Inflammatory macrophage (primary cell): ENCODE measurements around the gene LETM1.
"Not testable (repeated sequence)": the region's sequence is repeated elsewhere in the genome, so short reads cannot be mapped to it uniquely, and the experiment has no call there.

Experiments
- DNase-seq, 2 donors: peaks; one replicate each; pipeline ENCODE4 v3.0.0-alpha.2; 2020 to 2022

LETM1 gene

DNA sequence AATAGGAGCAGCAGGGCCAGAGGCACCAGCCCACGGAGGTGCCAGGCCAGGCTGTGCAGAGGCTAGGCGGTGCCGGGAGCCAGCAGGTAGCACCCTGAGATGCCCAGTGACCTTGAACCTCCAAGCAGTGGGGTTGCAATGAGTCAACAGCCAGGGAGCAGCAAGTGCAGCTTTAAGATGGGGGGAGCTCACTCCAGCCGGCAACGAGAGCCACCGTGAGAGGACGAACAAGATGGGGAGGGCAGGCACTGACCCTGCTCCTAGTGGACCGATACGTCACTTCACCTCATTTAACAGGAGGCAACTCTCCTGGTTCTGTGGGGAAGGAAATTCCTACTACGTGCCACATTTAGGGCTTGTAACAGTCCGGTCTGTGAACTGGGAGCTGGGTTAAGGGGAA, 4.8 kb downstream of the LETM1 start:
- no peak for DNase-seq

DNA sequence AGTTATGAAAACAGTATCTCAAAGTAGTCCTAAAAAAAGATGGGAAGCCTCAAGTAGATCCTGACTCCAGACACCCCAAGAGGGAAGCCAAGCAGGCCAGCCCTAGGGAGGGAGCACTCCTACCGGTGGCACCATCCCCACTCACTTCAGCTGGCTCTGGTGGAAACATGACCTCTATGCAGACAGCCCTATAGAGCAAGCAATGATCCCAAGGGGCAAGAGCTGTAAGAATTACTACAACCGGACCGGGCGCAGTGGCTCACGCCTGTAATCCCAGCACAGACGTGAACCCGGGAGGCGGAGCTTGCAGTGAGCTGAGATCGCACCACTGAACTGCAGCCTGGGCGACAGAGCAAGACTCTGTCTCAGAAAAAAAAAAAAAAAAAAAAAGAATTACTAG, 5.7 kb downstream of the LETM1 start:
- no peak for DNase-seq

DNA sequence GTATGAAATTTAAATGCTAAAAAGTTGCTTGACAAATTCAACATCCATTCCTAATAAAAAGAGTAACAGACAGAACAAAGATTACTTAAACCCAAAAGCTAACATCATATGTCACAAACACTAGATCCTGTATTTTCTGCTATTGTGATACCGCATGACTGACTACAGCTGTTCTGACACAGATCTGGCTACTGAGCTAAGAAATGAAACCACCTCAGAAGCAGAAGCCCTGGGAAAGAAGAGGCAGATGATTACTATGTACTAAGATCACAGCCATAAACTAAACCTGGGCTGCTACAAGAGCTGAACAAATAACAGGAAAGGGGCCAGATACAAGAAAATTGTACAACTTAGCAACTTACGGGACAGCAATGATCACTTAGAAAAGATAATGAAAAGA, 9.4 kb downstream of the LETM1 start:
- DNase-seq = no peak

DNA sequence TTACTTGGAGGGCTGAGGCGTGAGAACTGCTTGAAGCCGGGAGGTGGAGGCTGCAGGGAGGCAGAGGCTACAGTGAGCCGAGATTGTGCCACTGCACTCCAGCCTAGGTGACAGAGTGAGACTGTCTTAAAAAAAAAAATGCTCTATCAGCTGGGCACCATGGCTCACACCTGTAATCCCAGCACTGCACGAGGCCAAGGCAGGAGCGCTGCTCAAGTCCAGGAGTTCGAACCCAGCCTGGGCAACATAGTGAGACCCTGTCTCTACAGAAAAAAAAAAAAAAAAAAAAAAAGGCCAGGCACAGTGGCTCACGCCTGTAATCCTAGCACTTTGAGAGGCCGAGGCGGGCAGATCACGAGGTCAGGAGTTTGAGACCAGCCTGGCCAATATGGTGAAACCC, 11.3 kb downstream of the LETM1 start:
- not testable (repeated sequence) for DNase-seq

DNA sequence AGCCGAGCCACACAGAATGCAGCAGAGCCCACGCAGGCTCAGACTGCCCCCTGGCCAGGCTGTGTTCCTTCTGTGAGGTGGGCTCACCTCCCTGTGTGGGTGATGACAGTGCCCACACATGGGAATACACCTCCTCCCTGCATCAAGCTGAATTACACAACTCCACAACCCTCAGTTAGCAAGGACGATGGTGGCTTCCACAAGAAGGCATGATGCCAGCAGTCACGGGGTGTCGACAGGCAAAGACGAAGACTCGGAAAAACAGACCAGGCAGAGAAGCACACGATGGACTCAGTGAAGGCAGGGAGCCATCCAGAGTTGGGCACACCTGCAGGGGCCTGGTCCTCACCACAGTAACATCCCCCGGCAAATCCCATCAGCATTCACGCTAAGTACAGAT, 12.1 kb downstream of the LETM1 start:
- DNase-seq = no peak

DNA sequence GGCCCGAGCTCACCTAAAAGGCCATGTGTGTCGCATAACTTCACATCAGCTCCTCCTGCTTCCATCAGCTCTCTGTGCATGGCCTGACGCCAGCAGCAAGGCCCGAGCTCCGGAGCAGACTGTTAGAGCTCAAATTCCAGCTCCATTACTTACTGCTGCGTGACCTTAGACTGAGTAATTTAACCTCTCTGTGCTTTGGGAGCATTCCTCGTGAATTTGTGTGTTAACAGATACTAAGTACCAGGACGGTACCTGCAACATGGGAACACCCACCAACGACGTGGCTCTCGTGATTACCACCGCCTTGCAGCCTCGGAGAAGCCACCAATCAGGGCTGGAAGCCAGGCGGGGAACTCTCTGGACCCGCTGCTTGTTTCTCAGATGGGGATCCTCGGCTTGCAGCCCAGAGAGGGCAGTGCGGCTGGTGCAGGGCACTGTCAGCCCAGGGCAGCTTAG, 12.9 kb downstream of the LETM1 start:
- DNase-seq = no peak

DNA sequence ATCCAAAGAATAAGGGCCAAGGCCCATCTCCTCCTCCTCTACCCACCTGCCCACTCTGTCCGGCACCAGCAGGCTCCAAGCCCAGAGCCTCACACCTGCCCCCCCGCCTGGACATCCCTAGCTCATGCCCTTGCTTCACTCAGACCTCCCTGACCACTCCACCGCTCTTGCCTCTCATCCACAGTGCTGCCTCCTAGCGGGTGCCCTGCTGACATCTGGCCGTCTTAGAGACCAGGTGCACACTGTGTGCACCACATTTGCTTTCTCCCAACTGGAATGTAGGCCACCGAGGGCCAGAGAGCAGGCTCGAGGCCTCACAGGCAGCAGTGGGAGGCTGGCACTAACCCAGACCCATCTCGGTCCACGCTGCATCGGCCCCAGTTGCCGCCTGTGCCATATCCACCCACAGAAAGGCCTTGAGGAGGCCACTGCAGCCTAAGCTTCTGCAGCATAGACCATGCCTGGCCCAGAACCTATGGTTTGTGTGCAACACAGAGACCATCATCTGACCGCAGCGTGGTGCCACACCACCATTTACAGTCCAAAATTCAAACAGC, 13.5 kb downstream of the LETM1 start:
- no peak for DNase-seq

DNA sequence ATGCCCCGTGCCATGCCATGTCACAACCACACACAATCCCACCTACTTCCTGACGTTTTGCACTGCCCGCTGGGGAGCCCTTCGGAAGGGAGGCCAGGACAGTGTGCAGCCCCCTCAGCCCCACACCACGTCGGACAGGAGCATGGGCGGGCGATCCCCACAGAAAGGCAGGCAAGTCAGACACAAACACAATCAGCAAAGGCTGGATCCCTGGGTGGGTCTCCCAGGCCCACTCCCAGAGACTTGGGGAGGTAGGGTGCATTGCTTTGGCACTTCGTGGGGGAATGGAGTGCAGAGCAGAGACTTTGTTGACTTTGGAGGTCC, 14.1 kb downstream of the LETM1 start:
- no peak for DNase-seq

DNA sequence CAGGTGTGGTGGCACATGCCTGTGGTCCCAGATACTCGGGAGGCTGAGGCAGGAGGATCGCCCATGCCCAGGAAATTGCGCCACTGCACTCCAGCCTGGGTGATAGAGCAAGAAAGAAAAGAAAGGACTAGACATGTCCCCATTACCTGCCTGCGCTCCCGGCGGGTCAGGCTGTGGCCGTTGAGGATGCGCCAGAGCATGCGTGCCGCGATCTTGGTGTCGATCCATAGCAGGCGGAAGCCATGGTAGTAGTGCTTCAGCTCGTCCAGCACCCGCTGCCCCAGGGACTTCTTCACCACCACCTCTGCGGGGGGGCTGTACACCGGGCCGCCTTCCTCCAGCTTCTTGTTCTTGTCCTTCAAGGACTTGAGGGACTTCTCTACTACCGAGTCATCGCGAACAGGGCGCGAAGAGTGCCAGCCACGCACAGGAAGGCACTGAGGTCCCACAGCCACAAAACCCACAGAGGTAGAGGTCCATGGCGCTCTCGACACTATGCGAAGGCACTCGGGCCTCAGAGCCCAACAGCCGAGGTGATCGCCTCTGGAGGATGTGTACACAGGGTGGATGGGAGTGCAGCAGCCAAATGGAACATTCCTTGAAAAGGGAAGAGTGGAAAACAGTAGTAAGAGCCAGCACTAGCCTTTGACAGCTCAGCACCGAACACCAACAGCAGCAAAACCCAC, 14.6 kb downstream of the LETM1 start:
- DNase-seq = no peak

DNA sequence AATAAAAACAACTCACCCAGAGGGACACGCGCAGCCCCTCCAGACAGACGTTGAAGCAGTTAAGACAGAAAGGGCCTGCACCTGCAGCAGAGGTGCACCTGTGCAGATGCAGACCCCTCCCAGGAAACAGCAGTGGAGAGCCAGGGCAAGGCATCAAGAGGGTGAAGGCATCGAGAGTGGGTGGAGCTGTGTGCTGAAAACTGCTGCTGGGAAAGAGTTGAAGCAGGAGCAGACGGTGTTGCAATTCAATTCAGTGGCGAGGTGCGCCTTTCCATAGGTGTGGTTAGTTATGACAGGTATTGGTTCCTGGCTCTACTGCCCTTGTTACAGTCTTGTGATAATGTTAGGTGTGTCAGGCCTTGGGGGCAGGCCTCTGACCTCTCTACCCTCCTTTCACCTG, 16.7 kb downstream of the LETM1 start:
- DNase-seq = no peak

DNA sequence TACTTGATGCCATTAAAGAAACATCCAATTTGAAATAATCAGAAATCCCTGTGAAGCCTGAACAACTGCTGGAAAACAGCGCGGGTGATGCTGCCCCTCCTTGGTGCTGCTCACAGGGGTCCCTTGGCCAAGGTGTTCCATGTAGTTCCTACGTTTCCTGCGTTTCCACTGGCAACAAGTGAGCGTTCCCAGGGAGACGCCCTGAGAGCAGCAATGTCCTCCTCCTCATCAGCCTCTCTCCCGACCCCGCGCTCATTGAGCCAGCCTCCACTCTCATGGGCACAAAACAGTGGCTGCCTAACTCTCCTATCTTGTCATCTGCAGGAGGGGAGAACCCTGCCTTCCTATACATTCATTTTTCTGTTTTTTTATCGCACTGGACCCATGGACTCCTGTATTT, 18.9 kb downstream of the LETM1 start:
- DNase-seq = no peak

DNA sequence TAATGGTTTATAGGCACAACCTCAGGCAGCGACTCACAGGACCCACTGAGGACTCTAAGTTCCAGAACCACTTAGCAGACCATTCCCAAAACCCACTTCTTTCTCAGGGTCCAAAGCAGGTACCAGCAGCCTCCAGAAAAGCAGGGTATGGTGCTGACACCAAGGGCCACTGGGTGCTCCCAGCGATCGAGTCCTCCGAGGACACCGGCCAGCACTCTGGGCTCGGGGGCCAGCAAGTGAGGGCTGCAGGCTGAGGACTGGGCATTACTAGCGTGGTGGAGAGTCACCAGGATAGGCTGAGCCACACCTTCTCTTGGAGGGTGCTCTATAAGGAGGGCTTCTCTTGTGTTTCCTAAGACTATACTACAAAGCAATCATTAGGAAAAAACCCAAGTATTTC, 19.3 kb downstream of the LETM1 start:
- no peak for DNase-seq

DNA sequence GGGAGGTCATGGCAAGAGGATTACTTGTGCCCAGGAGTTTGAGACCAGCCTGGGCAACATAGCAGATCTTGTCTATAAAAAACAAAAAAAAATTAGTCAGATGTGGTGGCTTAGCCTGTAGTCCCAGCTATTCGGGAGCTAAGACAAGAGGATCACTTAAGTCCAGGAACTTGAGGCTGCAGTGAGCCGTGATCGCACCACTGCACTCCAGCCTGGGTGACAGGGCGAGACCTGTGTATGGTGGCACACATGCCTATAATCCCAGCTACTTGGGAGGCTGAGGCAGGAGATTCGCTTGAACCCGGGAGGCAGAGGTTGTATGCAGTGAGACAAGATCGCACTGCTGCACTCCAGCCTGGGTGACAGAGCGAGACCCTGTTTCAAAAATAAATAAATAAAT, 20.1 kb downstream of the LETM1 start:
- not testable (repeated sequence) for DNase-seq

DNA sequence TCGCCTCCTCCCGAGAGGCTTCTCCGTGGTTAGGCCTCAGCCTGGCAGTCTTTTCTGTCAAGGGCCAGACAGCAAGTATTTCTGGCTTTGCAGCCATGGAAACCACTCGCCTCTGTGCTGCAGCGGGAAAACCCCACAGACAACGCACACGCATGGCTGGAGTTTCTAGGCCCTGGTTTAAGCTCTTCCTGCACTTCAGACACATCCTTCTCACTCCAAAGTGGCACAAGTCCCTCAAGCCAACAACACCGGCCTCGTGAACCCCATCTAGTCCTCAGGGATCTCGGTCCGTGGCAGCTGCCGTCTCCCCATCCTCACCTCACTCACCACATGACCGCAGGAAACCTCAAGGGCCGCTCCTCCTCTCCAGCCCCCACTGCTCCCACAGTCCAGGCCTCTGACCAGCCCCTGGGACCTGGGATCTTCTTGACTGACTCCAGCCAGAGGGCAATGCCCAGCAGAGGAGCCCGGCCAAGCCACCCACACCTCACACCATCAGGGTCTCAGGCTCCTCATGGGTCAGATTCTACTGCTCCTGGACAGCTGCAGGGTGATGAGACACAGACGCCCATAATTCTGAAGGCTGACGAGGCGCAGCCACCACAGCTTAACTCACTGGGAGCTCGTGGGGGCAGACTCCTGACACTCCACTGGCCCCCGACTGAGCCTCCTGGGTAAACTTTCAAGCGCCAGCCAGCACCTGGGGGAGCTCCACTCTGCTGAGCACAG, 21.7 kb downstream of the LETM1 start:
- no peak for DNase-seq

DNA sequence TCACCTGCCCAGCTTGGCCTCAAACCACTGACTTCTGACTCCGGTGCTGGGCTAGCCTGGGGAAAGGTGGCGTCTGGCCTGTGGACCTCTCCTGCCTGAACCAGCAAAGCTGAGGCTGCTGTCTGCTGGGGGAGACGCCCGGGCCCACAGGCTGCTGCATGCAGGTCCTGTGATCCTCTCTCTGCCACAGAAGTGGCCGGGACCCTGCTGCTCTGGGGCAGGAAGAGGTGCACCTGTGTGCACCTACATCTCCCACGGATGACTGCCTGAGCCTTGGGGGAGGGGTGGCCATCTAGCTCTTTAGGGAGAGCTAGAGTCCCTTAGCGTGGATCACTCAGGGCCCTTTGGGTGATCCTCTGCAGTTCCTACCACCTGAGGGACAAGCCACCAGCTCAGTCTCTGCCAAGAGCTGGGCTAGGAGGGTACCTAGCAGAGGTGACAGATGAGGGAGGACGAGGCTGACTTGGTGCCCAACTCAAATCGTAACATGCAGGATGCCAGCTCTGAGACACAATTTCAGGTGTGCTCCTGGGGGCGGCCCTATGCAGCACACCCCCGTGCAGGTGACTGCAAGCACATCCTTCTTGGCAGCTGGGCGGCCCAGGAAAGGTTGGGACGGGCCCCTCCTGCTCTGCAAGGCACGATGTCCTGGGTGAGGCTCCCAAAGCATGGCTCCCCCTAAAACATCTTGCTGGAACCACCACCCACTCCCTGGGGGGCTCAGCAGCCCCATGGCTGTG, 22.5 kb downstream of the LETM1 start:
- no peak for DNase-seq

DNA sequence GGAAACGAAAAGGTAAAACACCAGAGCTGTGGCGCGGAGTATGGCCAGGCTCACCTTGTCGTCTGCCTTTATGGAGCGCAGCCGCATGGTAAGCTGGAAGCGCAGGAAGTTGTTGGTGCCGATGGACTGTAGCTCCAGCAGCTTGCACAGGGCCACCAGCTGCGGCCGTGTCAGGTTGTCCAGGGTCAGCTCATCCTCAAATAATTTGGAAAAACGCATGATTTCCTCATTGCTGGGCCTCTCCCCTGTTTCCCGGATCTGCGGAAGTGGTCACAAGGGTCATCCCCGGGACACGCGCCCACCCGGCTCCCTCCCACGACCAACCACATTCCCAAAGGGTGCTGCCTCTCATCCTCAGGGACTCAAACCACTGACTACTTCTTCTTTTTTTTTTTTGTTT, 23.3 kb downstream of the LETM1 start:
- DNase-seq = no peak

DNA sequence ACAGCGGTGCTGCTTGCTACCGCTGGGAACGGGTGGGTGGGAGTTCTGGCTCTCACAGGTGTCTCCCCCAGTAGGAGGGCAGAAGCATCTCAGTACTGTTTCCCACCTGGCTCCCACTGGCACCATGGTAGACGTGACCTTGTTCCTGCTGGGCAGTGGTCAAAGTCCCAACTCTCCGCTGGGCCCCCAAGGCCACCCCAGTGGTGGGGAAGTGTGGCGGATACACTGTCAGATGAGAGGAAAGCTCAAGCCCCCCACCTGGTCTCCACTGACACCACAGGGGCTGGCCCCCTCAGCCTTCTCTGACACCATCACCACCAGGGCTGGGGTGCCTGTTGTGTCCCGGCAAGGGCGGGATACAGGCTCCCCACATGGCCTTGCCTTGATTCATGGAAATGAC, 24.6 kb downstream of the LETM1 start:
- no peak for DNase-seq

DNA sequence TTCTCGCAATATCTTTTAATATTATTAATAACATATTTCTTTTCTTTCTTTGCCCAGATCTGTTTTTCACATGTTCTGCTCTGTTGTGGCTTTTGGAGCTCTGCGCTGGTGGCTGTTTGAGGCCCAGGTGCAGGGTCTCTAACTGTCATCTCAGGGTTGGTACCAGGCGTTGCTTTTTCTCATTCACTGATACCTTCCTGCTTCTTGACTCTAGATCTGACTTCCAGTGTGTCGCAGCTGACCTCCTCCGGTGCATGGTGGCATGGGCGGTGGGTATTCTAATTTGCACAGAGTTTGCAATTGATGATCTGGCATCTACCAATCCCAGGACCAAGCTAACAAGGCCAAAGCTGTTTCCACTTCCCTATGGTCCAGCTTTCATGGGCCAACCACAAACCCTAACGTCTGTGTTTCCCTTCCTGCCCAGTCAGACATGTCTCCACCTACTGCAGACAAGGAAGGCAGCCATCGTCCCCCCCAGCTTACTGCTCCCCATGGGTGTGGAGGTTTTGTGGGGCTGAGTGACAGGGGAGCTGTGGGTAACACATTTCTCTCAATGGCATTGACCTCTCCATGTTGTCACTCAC, 25.2 kb downstream of the LETM1 start:
- DNase-seq = no peak

DNA sequence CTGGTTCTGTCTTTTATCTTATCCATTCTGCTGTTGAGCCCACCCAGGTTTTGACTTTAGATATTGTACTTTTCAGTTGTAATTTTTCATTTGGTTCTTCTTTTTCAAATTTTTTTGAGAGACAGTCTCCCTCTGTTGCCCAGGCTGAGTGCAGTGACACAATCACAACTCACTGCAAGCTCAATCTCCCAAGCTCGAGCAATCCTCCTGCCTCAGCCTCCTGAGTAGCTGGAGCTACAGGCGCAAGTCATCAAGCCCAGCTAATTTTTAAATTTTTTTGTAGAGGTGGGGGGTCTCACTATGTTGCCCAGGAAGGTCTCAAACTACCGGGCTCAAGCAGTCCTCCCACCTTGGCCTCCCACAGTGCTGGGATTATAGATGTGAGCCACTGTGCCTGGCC, 25.7 kb downstream of the LETM1 start:
- DNase-seq = no peak

DNA sequence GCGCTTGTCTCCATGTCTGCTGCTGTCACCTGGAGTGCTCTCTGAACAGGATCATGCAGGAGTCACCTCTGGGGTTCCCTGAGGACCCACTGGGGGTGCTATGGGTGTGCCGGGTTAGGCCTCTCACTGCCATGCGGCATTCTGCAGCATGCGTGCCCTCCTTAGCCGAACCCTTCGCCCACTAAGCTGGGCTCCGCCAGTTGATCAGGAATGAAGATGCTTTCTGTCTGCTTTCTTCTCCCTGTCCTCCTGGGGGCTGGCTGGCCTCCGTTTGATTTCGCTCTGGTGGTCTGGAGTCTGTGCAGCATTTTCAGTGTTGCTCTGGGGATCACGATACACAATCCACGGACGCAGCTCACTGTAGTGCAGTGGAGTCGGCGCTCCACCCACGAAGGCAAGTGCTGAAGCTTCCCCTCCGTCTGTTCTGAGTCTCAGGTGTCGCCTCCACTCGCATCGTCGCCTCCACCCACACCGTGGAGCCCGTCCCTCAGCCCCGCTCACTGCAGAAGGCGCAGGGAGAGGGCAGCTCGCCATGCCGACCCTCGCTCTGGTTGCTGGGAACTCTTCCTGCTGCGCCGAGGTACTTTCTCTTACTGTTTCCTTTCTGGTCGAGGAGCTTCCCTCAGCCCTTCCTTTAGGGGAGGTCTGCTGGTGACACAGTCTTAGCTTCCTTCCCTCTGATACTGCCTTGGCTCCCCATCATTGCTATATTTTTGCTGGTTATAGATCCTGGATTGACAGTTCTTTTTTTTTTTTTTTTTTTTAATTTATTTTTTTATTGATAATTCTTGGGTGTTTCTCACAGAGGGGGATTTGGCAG, 29.2 kb downstream of the LETM1 start:
- DNase-seq = no peak

DNA sequence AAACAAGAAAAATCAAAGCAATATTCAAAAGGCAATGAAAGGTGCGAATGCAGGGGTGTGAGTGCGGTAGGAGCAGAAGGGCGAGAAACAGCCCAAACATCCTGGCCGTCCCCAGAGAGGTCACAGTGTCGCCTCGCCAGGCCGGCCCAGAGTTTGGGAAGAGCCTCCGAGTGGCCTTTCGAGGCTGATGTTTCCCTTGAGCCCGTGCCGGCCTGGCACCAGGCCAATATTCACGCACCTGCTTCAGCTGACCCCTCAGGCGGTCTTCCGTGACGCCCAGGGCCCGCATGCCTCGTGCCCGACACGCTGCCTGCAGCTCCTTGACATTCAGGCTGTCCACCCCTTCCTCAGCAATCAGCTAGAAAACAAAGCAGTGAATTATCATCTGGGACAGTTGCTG, 30.6 kb downstream of the LETM1 start:
- no peak for DNase-seq

DNA sequence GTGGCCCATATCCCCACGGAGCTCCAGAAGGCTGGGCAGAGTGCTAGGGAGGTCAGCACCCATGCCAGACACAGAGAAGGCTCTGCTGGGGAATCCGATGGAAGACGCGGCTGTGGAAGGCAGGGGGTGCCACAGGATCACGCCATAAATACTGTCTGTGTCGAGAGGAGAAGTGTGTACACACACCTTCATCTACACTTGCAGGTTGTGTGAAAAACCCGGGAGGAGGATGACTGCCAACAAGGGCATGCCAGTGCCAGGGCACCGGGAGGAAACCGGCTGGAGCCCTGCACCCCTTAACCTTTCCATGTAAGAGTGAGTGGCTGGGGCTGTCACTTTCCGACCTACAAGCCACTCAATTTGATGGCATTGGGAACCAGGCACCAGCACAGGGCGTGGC, 31.2 kb downstream of the LETM1 start:
- no peak for DNase-seq
